ENCODE results near the gene HS3ST1. TPM values are rescaled to one million over a fixed set of nuclear protein-coding genes. Genes with fewer than 3 reads are reported as not detected.

The HS3ST1 gene
- total RNA-seq, 2 experiments from 2014 or later = not detected

GRCh38 chr4:11348449-11349088 is 80.1 kb downstream of the HS3ST1 start:
- intact Hi-C loops (cut with DNase I, micrococcal nuclease) = no loop called here
- ChIA-PET CTCF (no interaction called here), POLR2A (no interaction called here)
- no peak for DNase-seq
- H3K27ac ChIP-seq (ENCODE audit: low read depth in 1 of 2, low read length in 2 of 2) = no peak overlapping the region
- no peak for TF ChIP-seq CTCF (IDR thresholded peaks at IDR 0.05)
- H3K36me3 Mint-ChIP-seq (ENCODE audit: low read depth) = no peaks in the 10 kb centered on the region
- no peaks in the 10 kb centered on the region for H3K9me3 Mint-ChIP-seq
- H3K27ac Mint-ChIP-seq = no peak overlapping the region
- no peaks in the 10 kb centered on the region for H3K4me1 ChIP-seq (ENCODE audit: insufficient read depth, low read length)
- H3K4me3 ChIP-seq (ENCODE audit: low read length) = no peak overlapping the region
- no peaks in the 10 kb centered on the region for H3K9me3 ChIP-seq (ENCODE audit: control insufficient read depth in 1 of 2, insufficient read depth in 1 of 2, low read length in 2 of 2)
- no peaks in the 10 kb centered on the region for H3K4me1 Mint-ChIP-seq (ENCODE audit: low read depth)
- H3K27me3 Mint-ChIP-seq = no peaks in the 10 kb centered on the region
- no peak overlapping the region for H3K4me3 Mint-ChIP-seq
- no peaks in the 10 kb centered on the region for H3K27me3 ChIP-seq (ENCODE audit: control insufficient read depth in 1 of 2, insufficient read depth in 2 of 2, low read length in 2 of 2)
- no peaks in the 10 kb centered on the region for H3K36me3 ChIP-seq (ENCODE audit: insufficient read depth, low read length)
- ATAC-seq (ENCODE audit: poor library complexity) = no peak

- TF ChIP-seq CTCF (IDR thresholded peaks at IDR 0.05) = no peak
- DNase-seq (no peak), ATAC-seq (ENCODE audit: poor library complexity) (no peak)
- Mint-ChIP-seq H3K9me3 (no peaks in the 10 kb centered on the region), H3K36me3 (ENCODE audit: low read depth) (no peaks in the 10 kb centered on the region), H3K27ac (no peak overlapping the region), H3K4me3 (no peak overlapping the region), H3K4me1 (ENCODE audit: low read depth) (no peaks in the 10 kb centered on the region), H3K27me3 (peaks cover 4% of the 10 kb centered on the region)
- H3K27me3 ChIP-seq (ENCODE audit: control insufficient read depth in 1 of 2, insufficient read depth in 2 of 2, low read length in 2 of 2) = no peaks in the 10 kb centered on the region
- no peaks in the 10 kb centered on the region for H3K36me3 ChIP-seq (ENCODE audit: insufficient read depth, low read length)
- H3K4me3 ChIP-seq (ENCODE audit: low read length) = no peak overlapping the region
- no peak overlapping the region for H3K27ac ChIP-seq (ENCODE audit: low read depth in 1 of 2, low read length in 2 of 2)
- intact Hi-C loops (cut with DNase I, micrococcal nuclease) = no loop called here
- ChIA-PET POLR2A (no interaction called here), CTCF (no interaction called here)
- no peaks in the 10 kb centered on the region for H3K4me1 ChIP-seq (ENCODE audit: insufficient read depth, low read length)
- H3K9me3 ChIP-seq (ENCODE audit: control insufficient read depth in 1 of 2, insufficient read depth in 1 of 2, low read length in 2 of 2) = no peaks in the 10 kb centered on the region
Observed at GRCh38 chr4:11344916-11345315, 83.8 kb downstream of the HS3ST1 start.

- Histone ChIP-seq H3K4me3 (ENCODE audit: low read length) (no peak overlapping the region), H3K4me1 (ENCODE audit: insufficient read depth, low read length) (no peaks in the 10 kb centered on the region), H3K27ac (ENCODE audit: low read depth in 1 of 2, low read length in 2 of 2) (no peak overlapping the region), H3K27me3 (ENCODE audit: control insufficient read depth in 1 of 2, insufficient read depth in 2 of 2, low read length in 2 of 2) (no peaks in the 10 kb centered on the region), H3K36me3 (ENCODE audit: insufficient read depth, low read length) (no peaks in the 10 kb centered on the region), H3K9me3 (ENCODE audit: control insufficient read depth in 1 of 2, insufficient read depth in 1 of 2, low read length in 2 of 2) (no peaks in the 10 kb centered on the region)
- no peak for ATAC-seq (ENCODE audit: poor library complexity)
- ChIA-PET CTCF (no interaction called here), POLR2A (no interaction called here)
- H3K4me3 Mint-ChIP-seq = no peak overlapping the region
- H3K27me3 Mint-ChIP-seq = peaks cover 4% of the 10 kb centered on the region
- no peaks in the 10 kb centered on the region for H3K4me1 Mint-ChIP-seq (ENCODE audit: low read depth)
- no peak for TF ChIP-seq CTCF (IDR thresholded peaks at IDR 0.05)
- no peak for DNase-seq
- no peaks in the 10 kb centered on the region for H3K36me3 Mint-ChIP-seq (ENCODE audit: low read depth)
- intact Hi-C loops (cut with DNase I, micrococcal nuclease) = no loop called here
- H3K27ac Mint-ChIP-seq = no peak overlapping the region
- H3K9me3 Mint-ChIP-seq = no peaks in the 10 kb centered on the region
Observed at GRCh38 chr4:11343536-11343935, 85.2 kb downstream of the HS3ST1 start.

Small RNAs within 50 kb of the gene (microRNA-seq; reads per million reads assigned to microRNA genes)
- gene MIR572 (ENCODE audit: borderline microRNAs expressed, borderline replicate concordance) = not detected
